ENCODE measurements around the gene HIPK3.
A peak's percentile ranks its signal among the peaks of the same experiment; 100 is the strongest.

Gene HIPK3

GRCh38 chr11:33377412-33378370 lies 120.5 kb downstream of the HIPK3 start:
- Histone ChIP-seq H3K36me3 (ENCODE audit: control insufficient read depth in 2 of 2, insufficient read depth in 1 of 2, low read length in 2 of 2) (no peaks in the 10 kb centered on the region), H3K4me3 (ENCODE audit: low read depth, low read length) (peak overlapping the region; percentile 63; the same call in 1 of the 2 replicates), H3K9me3 (ENCODE audit: control insufficient read depth, insufficient read depth, low read depth, low read length) (no peaks in the 10 kb centered on the region), H3K4me1 (ENCODE audit: control insufficient read depth, insufficient read depth, low read length) (peaks cover 2% of the 10 kb centered on the region; the same call in 1 of the 2 replicates), H3K27ac (ENCODE audit: extremely low read depth, low read depth, low read length) (no peak overlapping the region)
- CTCF ChIA-PET = no interaction called here
- POLR2A ChIA-PET = no interaction called here
- TF ChIP-seq FEZF1 (tag by site-specific recombination; IDR thresholded peaks at IDR 0.05) = peak; percentile 73
- TF ChIP-seq KLF7 (tag by site-specific recombination; IDR thresholded peaks at IDR 0.05; ENCODE audit: borderline replicate concordance) = no peak
- peak; percentile 39 for TF ChIP-seq ZNF335 (tag by site-specific recombination; conservative IDR thresholded peaks at IDR 0.05)
- no peak for TF ChIP-seq ZNF529 (tag by site-specific recombination; IDR thresholded peaks at IDR 0.05; ENCODE audit: insufficient replicate concordance)
- TF ChIP-seq ZBTB6 (tag by site-specific recombination; IDR thresholded peaks at IDR 0.05) = no peak

- Histone ChIP-seq H3K4me3 (ENCODE audit: low read depth, low read length) (no peak overlapping the region), H3K36me3 (ENCODE audit: control insufficient read depth in 2 of 2, insufficient read depth in 1 of 2, low read length in 2 of 2) (no peaks in the 10 kb centered on the region), H3K9me3 (ENCODE audit: control insufficient read depth, insufficient read depth, low read depth, low read length) (no peaks in the 10 kb centered on the region), H3K27ac (ENCODE audit: extremely low read depth, low read depth, low read length) (no peak overlapping the region), H3K4me1 (ENCODE audit: control insufficient read depth, insufficient read depth, low read length) (peaks cover 2% of the 10 kb centered on the region; the same call in 1 of the 2 replicates)
- ChIA-PET POLR2A (no interaction called here), CTCF (no interaction called here)
- TF ChIP-seq ZNF223 (tag by site-specific recombination; IDR thresholded peaks at IDR 0.05) (no peak), ZNF518A (tag by site-specific recombination; conservative IDR thresholded peaks at IDR 0.05; ENCODE audit: low read depth) (no peak), BCL11B (tag by site-specific recombination; IDR thresholded peaks at IDR 0.05; ENCODE audit: low read depth) (no peak), ZNF747 (tag by site-specific recombination; IDR thresholded peaks at IDR 0.05) (no peak), ZNF785 (tag by site-specific recombination; IDR thresholded peaks at IDR 0.05) (no peak), ZNF350 (tag by site-specific recombination; IDR thresholded peaks at IDR 0.05) (no peak), OVOL3 (tag by site-specific recombination; IDR thresholded peaks at IDR 0.05) (no peak), ZNF548 (tag by site-specific recombination; IDR thresholded peaks at IDR 0.05) (no peak), ZNF335 (tag by site-specific recombination; conservative IDR thresholded peaks at IDR 0.05) (no peak), ZNF202 (tag by site-specific recombination; IDR thresholded peaks at IDR 0.05; ENCODE audit: borderline replicate concordance) (no peak), ZNF792 (tag by site-specific recombination; IDR thresholded peaks at IDR 0.05) (no peak)
Observed at GRCh38 chr11:33379947-33380346, 122.8 kb downstream of the HIPK3 start.
